GM10248 (cell line): ENCODE results near the gene LRRC52.

Source experiments
- CTCF ChIA-PET: fragments of 300-600 bp; sonication (Branson Sonifier 250); formaldehyde crosslinking; extraction: SDS; loops from one replicate; lab custom pipeline; 2021; ENCODE audit warnings: antibody characterized with exemption; lab: Yijun Ruan, JAX
- POLR2A ChIA-PET: fragments of 350-650 bp; sonication (Branson Sonifier 250); formaldehyde crosslinking; extraction: SDS; loops from one replicate; lab custom pipeline; 2020; ENCODE audit warnings: antibody characterized with exemption; lab: Yijun Ruan, JAX
- DNase-seq: peaks from one replicate; pipeline ENCODE4 v3.0.0; 2012; ENCODE audit errors: extremely low spot score
- CTCF ChIP-seq: IDR thresholded peaks from 2 replicates; pipeline ENCODE4 v1.5.1; 2012; ENCODE audit warnings: mild to moderate bottlenecking, low read depth; ENCODE audit errors: extremely low read depth, missing control alignments, control extremely low read depth

Gene LRRC52

GRCh38 chr1:165543532-165544438 lies at the start of gene LRRC52:
Gene LRRC52 (plus strand): TSS chr1:165544000. CDS start chr1:165544297, 297 bp downstream.
- ChIA-PET POLR2A (no interaction called here), CTCF (interaction anchor here (2.0 kb wide), 1 partner anchor 9 kb away, joined by 5 read pairs; no protein-coding TSS in a partner anchor)
- TF ChIP-seq CTCF, result no peak
- DNase-seq, result no peak

GRCh38 chr1:165494949-165495857 lies 48.6 kb upstream of the LRRC52 start:
- POLR2A ChIA-PET, result no interaction called here
- CTCF ChIA-PET, result interaction anchor here (1.3 to 1.6 kb wide), 3 partner anchors 13 to 128 kb away, joined by 3 to 4 read pairs (median 3); no protein-coding TSS in a partner anchor
- no peak for TF ChIP-seq CTCF
- no peak for DNase-seq

GRCh38 chr1:165495858-165496205 lies 48.0 kb upstream of the LRRC52 start:
- POLR2A ChIA-PET, result no interaction called here
- no peak for TF ChIP-seq CTCF
- no peak for DNase-seq
- CTCF ChIA-PET, result interaction anchor here (1.2 to 1.5 kb wide), 3 partner anchors 12 to 129 kb away, joined by 3 to 4 read pairs (median 3); no protein-coding TSS in a partner anchor

GRCh38 chr1:165496501-165496900 lies 47.3 kb upstream of the LRRC52 start:
- DNase-seq, result no peak
- POLR2A ChIA-PET, result no interaction called here
- TF ChIP-seq CTCF, result no peak
- CTCF ChIA-PET, result interaction anchor here (1.2 to 1.5 kb wide), 2 partner anchors 12 to 129 kb away, joined by 3 to 4 read pairs; no protein-coding TSS in a partner anchor

- POLR2A ChIA-PET, result no interaction called here
- CTCF ChIA-PET, result interaction anchor here (1.2 kb wide), 2 partner anchors 11 to 13 kb away, joined by 3 read pairs; no protein-coding TSS in a partner anchor
- no peak for TF ChIP-seq CTCF
- DNase-seq, result no peak
These were observed 46.5 kb upstream of the LRRC52 start for GRCh38 chr1:165497069-165498013.
